AG04450 (cell line): ENCODE data around the gene SMLR1. TPM values are rescaled to one million over a fixed set of nuclear protein-coding genes. Genes with fewer than 3 reads are reported as not detected.
A peak's percentile ranks its signal among the peaks of the same experiment; 100 is the strongest.

ENCODE experiments used
- CTCF ChIA-PET: fragments of 300-600, 350-600 bp; formaldehyde crosslinking; extraction: SDS; loops from one replicate; lab custom pipeline; 2022; ENCODE audit warnings: antibody characterized with exemption, inconsistent platforms; lab: Charles Lee
- POLR2A ChIA-PET: fragments of 350-600 bp; formaldehyde crosslinking; extraction: SDS; loops from one replicate; lab custom pipeline; 2021; ENCODE audit warnings: antibody characterized with exemption, inconsistent platforms; lab: Yijun Ruan, JAX
- DNase-seq: peaks from one replicate; pipeline ENCODE4 v3.0.0-alpha.2; 2011; ENCODE audit warnings: low read depth, low spot score
- H3K27ac ChIP-seq: one replicate; pipeline ENCODE4 v1.5.1; 2012; ENCODE audit warnings: low read depth, low read length, control low read depth
- H3K27me3 ChIP-seq: one replicate; pipeline ENCODE4 v1.6.0; 2012; ENCODE audit warnings: low read length; ENCODE audit not compliant: control insufficient read depth, insufficient read depth
- H3K4me3 ChIP-seq: 2 replicates; pipeline ENCODE4 v1.5.1; 2011; ENCODE audit warnings: mild to moderate bottlenecking, low read depth, low read length, control low read depth
- H3K9me3 ChIP-seq: 2 replicates; pipeline ENCODE4 v1.5.1; 2012; ENCODE audit warnings: low read length; ENCODE audit not compliant: control insufficient read depth, insufficient read depth
- polyA plus RNA-seq: library from polyadenylated mRNA; depleted of rRNA; stranded (reverse); fragments of >200 nt; gene quantifications from 2 replicates; pipeline ENCODE4 v1.2.3, GENCODE V29; 2011
- TF ChIP-seq, protein P1 (sequence below): IDR thresholded peaks from 2 replicates; pipeline ENCODE4 v1.5.1; 2011; ENCODE audit warnings: low read depth, low read length, control low read depth, inconsistent platforms

The SMLR1 gene
- polyA plus RNA-seq, 1 experiment: not detected

GRCh38 chr6:130872250-130873095 lies 45.3 kb downstream of the SMLR1 start:
- CTCF ChIA-PET: interaction anchor here (0.6 to 3.2 kb wide), 19 partner anchors 9 to 1419 kb away, joined by 3 to 18 read pairs (median 4); no protein-coding TSS in a partner anchor
- no peak for DNase-seq

DNA sequence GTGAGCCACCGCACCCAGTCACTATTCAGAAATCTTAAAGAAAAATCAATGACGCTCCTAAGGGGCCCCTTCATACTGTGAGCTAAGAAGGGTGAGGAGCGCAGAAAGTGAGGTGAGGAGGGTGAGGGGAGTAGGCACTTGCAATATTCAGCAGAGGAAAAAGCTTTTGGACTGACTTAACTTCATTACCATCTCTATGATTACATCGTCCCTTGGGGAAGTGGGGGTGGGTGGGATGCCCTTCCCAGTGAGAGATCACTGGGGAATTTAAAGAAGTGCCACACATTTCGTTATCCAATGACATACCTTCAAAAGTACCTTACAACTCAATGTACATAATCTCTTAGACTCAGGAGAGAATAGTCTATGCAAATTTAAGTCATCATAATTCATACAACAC lies 46.5 kb downstream of the SMLR1 start:
- DNase-seq: no peak
- Histone ChIP-seq H3K27me3 (no peaks in the 10 kb centered on the region), H3K9me3 (no peaks in the 10 kb centered on the region), H3K4me3 (no peak overlapping the region), H3K27ac (no peak overlapping the region)
- ChIA-PET POLR2A (no interaction called here), CTCF (interaction anchor here (0.5 to 3.2 kb wide), 8 partner anchors 10 to 660 kb away, joined by 3 to 18 read pairs (median 3); no protein-coding TSS in a partner anchor)
- TF ChIP-seq, protein P1, sequence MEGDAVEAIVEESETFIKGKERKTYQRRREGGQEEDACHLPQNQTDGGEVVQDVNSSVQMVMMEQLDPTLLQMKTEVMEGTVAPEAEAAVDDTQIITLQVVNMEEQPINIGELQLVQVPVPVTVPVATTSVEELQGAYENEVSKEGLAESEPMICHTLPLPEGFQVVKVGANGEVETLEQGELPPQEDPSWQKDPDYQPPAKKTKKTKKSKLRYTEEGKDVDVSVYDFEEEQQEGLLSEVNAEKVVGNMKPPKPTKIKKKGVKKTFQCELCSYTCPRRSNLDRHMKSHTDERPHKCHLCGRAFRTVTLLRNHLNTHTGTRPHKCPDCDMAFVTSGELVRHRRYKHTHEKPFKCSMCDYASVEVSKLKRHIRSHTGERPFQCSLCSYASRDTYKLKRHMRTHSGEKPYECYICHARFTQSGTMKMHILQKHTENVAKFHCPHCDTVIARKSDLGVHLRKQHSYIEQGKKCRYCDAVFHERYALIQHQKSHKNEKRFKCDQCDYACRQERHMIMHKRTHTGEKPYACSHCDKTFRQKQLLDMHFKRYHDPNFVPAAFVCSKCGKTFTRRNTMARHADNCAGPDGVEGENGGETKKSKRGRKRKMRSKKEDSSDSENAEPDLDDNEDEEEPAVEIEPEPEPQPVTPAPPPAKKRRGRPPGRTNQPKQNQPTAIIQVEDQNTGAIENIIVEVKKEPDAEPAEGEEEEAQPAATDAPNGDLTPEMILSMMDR: no peak

More at GRCh38 chr6:130872250-130873095, 45.3 kb downstream of the SMLR1 start:
- H3K4me3 ChIP-seq: no peak overlapping the region
- H3K27ac ChIP-seq: no peak overlapping the region
- TF ChIP-seq, protein P1: peak; percentile 95
- H3K9me3 ChIP-seq: no peaks in the 10 kb centered on the region
- H3K27me3 ChIP-seq: no peaks in the 10 kb centered on the region
- POLR2A ChIA-PET: no interaction called here

DNA sequence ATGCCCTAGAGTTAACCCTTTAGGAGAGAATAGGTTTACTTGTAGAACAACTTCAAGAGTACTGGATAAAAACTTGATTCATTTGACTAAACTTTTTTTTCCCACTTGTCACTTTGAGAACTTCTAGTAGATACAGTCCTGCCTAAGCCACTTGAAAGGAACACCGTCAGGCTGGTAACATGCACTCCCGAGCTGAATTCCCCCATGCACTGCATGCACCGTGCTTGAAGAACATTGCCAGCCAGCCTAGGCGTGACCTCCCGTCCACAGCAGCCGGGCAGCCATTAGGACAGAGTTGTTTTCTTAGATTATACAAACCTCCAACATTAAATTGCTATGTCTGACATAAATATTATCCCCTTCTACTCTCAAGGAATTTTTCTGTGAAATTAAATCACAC lies 52.6 kb downstream of the SMLR1 start:
- TF ChIP-seq, protein P1: no peak
- no peak for DNase-seq
- H3K27me3 ChIP-seq: no peaks in the 10 kb centered on the region
- H3K4me3 ChIP-seq: no peak overlapping the region
- no peak overlapping the region for H3K27ac ChIP-seq
- CTCF ChIA-PET: interaction anchor here (1.2 kb wide), 1 partner anchor 303 kb away, joined by 3 read pairs; no protein-coding TSS in a partner anchor
- no peaks in the 10 kb centered on the region for H3K9me3 ChIP-seq
- POLR2A ChIA-PET: no interaction called here

DNA sequence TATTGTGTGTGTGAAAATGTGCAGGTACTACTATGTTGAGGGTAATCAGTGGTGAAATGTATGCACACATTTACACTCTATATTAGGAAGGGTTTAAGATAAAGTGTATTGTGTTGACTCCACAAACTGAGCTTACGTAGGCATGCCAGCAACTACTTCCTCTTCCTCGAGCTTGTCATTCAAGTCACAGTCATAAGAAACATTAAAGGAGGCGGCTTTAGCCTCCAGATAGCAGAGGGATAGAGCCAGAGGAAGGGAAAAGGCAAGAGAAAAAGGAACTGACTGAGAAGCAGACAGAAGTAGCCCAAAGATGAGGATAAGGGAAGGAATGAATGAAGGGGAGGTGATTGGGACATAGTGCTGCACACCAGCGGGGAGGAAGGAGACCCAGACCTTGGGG lies 55.2 kb downstream of the SMLR1 start:
- TF ChIP-seq, protein P1: no peak
- no peak overlapping the region for H3K4me3 ChIP-seq
- H3K27ac ChIP-seq: no peak overlapping the region
- ChIA-PET POLR2A (no interaction called here), CTCF (interaction anchor here (1.2 kb wide), 1 partner anchor 652 kb away, joined by 5 read pairs; no protein-coding TSS in a partner anchor)
- DNase-seq: no peak
- H3K9me3 ChIP-seq: no peaks in the 10 kb centered on the region
- H3K27me3 ChIP-seq: no peaks in the 10 kb centered on the region
